ENCODE measurements around the gene WTIP. TPM values are rescaled to one million over a fixed set of nuclear protein-coding genes. Genes with fewer than 3 reads are reported as not detected.

The WTIP gene
- total RNA-seq, 2 donors from 2014 or later, result 0.08 to 0.10 TPM

DNA sequence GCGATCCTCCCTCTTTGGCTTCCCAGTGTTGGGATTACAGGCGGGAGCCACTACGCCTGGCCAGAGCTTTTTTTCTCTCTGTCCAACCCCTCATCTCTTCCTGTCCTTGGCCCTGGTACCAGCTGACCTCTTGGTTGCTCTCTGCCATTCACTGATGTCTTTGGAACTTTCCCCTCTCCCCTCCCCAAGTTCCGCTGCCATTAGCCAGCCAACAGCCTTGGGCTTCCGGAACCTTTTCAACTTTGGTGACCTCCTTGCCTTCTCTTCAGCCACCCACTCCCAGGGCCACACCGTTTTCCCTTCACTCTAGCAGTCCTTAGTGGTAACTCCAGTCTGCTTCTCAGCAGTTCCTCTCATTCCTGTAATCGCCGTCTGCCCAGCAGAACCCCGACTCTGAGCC, 4.3 kb downstream of the WTIP start:
- Mint-ChIP-seq H3K36me3 (ENCODE audit: low read depth) (peaks cover 10% of the 10 kb centered on the region), H3K4me1 (peaks cover 6% of the 10 kb centered on the region), H3K4me3 (no peak overlapping the region), H3K27me3 (peaks cover 46% of the 10 kb centered on the region), H3K27ac (no peak overlapping the region)
- DNase-seq (no peak), ATAC-seq (no peak)
- no peaks in the 10 kb centered on the region for H3K9me3 ChIP-seq (ENCODE audit: control insufficient read depth, low read length, poor library complexity, severe bottlenecking)

DNA sequence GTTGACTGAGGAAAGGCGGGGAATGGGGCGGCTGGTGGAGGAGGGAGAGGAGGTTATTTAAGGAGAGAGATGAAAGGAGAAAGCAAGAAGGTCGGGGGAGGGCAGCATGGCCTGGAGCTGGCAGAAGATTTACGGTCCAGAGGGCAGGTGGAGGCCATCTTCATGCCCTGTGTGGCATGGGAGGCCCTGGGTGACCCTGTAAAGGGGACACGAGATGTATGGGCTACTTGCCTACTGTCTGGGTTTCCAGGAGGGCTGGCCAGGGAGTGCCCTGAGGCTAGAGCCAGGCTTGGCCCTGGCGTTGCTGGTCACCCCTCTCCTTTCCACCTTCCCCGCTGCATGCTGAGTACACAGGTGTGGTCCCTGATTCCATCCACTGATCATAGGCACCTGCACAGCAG, 6.1 kb downstream of the WTIP start:
- Mint-ChIP-seq H3K4me1 (peaks cover 6% of the 10 kb centered on the region), H3K36me3 (ENCODE audit: low read depth) (peaks cover 10% of the 10 kb centered on the region), H3K27ac (no peak overlapping the region), H3K4me3 (no peak overlapping the region), H3K27me3 (peaks cover 45% of the 10 kb centered on the region)
- DNase-seq (no peak), ATAC-seq (no peak)
- H3K9me3 ChIP-seq (ENCODE audit: control insufficient read depth, low read length, poor library complexity, severe bottlenecking), result no peaks in the 10 kb centered on the region

DNA sequence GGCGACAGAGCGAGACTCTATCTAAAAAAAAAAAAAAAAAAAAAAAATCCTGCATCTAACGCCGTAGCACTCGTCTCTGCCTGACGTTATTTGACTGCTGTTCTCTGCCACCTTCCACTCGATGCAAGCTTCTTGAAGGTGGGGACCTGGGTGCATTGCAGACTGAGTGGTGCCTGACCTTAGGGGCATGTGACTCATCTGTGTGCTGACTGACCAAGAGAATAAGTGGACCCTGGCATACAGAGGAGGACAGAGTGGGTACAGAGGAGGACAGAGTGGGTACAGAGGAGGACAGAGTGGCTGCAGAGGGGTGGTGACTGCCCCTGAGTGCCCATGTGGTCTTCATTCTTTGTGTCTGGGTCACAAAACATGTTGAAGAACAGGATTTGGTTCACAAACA, 7.6 kb downstream of the WTIP start:
- Mint-ChIP-seq H3K36me3 (ENCODE audit: low read depth) (peaks cover 4% of the 10 kb centered on the region), H3K4me1 (peaks cover 2% of the 10 kb centered on the region), H3K27ac (no peak overlapping the region), H3K27me3 (peaks cover 31% of the 10 kb centered on the region), H3K4me3 (no peak overlapping the region)
- no peak for DNase-seq
- H3K9me3 ChIP-seq (ENCODE audit: control insufficient read depth, low read length, poor library complexity, severe bottlenecking), result no peaks in the 10 kb centered on the region
- ATAC-seq, result no peak

DNA sequence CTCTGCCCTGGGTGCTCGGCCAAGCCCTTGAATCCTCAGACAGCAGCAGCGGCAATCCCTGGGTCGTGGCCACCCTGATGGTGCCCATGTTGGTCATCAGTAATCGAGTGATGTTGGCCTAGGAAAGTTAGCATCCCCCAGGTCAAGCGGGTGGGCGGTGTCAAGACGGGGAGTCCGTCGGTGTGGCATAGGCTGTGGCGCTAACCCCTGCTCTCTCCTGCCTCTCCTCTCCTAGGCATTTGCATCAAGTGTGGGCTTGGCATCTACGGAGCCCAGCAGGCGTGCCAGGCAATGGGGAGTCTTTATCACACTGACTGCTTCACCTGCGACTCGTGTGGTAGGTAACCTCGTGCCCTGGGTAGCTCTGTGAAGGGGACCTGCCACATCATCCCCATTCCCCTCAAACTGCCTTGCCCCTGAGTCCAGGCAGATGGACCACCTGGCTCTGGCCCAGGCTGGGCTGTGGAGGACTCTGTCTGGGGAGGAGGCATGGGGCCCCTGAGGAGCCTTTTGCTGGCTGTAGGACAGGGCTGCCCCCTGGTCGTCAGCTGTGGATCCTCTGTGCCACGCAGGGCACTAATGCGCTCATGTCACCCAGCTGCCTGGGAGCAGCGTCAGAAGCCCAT, 8.7 kb downstream of the WTIP start:
- Mint-ChIP-seq H3K4me3 (no peak overlapping the region), H3K4me1 (peaks cover 2% of the 10 kb centered on the region), H3K27me3 (peaks cover 27% of the 10 kb centered on the region), H3K36me3 (ENCODE audit: low read depth) (peaks cover 3% of the 10 kb centered on the region), H3K27ac (no peak overlapping the region)
- no peak for DNase-seq
- ATAC-seq, result no peak
- no peaks in the 10 kb centered on the region for H3K9me3 ChIP-seq (ENCODE audit: control insufficient read depth, low read length, poor library complexity, severe bottlenecking)

DNA sequence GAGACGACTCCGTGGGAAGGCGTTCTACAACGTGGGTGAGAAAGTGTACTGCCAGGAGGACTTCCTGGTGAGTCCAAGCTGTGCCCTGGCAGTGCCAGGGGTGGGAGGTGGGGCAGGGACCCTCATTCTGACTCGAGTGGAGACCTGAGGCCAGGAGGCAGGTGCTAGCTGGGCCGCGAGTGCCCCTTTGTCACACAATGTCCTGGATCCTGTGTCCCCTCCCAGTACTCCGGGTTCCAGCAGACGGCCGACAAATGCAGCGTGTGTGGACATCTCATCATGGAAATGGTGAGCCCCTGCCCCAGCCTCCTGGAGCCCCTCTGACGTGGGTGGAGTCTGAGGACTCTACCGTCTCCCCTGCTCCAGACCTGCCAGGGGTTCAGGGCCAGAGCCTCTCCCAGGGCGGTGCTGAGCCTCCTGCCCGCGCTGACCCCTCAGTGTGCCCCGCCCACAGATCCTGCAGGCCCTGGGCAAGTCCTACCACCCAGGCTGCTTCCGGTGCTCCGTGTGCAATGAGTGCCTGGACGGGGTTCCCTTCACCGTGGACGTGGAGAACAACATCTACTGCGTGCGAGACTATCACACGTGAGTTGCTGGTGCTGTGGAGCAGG, 11.6 kb downstream of the WTIP start:
- DNase-seq (no peak), ATAC-seq (no peak)

DNA sequence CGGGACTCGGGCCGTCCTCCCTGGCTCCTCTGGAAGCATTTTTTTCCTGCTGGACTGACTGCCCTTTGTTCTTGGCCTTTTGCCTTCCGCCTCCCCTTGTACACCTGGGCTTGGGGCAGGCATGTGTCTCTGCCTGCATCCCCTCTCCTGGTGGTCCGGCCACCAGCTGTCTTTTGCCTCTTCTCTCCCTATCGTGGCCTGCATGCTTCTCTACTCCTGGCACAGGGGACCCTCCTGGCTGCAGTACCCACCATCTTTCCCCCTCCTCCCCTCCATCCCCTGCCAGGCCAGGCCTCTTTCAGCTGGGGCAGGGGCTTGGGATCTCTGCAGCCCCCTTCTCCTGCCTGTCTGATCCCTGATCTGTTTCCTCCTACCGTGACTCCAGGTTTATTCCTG, 12.1 kb downstream of the WTIP start:
- Mint-ChIP-seq H3K4me1 (peaks cover 3% of the 10 kb centered on the region), H3K27me3 (peaks cover 3% of the 10 kb centered on the region), H3K27ac (no peak overlapping the region), H3K36me3 (ENCODE audit: low read depth) (no peaks in the 10 kb centered on the region), H3K4me3 (no peak overlapping the region)
- no peaks in the 10 kb centered on the region for H3K9me3 ChIP-seq (ENCODE audit: control insufficient read depth, low read length, poor library complexity, severe bottlenecking)
- ATAC-seq, result no peak
- DNase-seq, result no peak

More for the DNA sequence above, 11.6 kb downstream of the WTIP start:
- no peaks in the 10 kb centered on the region for H3K4me1 Mint-ChIP-seq
- H3K27ac Mint-ChIP-seq, result no peak overlapping the region
- H3K27me3 Mint-ChIP-seq, result peaks cover 1% of the 10 kb centered on the region
- H3K4me3 Mint-ChIP-seq, result no peak overlapping the region
- no peaks in the 10 kb centered on the region for H3K9me3 ChIP-seq (ENCODE audit: control insufficient read depth, low read length, poor library complexity, severe bottlenecking)
- no peaks in the 10 kb centered on the region for H3K36me3 Mint-ChIP-seq (ENCODE audit: low read depth)

DNA sequence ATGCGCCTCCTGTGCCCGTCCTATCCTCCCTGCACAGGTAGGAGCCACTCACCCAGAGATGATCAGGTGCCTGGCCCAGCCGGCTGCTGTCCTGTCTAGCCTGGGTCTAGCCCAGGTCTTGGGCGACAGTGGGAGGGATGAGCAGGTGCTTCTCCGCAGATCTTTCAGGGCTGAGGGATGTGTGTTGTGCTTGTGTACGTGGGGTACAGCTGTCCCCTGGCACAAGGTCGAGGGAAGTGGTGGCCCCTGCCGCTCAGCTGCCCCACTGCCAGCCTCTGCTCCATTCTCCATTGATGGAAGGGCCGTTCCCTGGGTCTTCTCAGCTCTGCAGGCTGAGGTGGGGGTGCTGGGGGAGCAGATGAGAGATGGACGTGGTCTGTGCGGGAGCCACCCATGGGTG, 13.0 kb downstream of the WTIP start:
- Mint-ChIP-seq H3K4me3 (no peak overlapping the region), H3K27me3 (peaks cover 5% of the 10 kb centered on the region), H3K36me3 (ENCODE audit: low read depth) (no peaks in the 10 kb centered on the region), H3K27ac (no peak overlapping the region), H3K4me1 (peaks cover 3% of the 10 kb centered on the region)
- DNase-seq (no peak), ATAC-seq (no peak)
- no peaks in the 10 kb centered on the region for H3K9me3 ChIP-seq (ENCODE audit: control insufficient read depth, low read length, poor library complexity, severe bottlenecking)

DNA sequence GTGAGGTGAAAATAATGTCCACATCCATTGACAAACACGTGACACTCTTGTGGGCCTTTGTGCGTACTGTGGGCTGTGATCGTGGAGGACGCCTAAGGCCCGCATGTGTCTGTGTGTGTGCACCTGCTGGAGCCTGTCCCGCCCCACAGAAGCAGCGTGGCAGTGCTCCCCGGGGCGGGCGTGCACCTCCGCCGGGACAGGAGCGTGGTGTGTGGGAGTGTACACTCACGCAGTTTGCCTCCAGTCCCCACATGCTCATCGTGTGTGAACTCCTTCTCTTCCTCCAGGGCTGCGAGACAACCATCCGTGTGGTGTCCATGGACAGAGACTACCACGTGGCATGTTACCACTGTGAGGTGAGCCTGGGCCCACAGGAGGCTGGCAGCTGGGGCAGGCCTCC, 13.9 kb downstream of the WTIP start:
- Mint-ChIP-seq H3K27me3 (peaks cover 5% of the 10 kb centered on the region), H3K27ac (no peak overlapping the region), H3K4me1 (peaks cover 4% of the 10 kb centered on the region), H3K4me3 (no peak overlapping the region), H3K36me3 (ENCODE audit: low read depth) (no peaks in the 10 kb centered on the region)
- no peaks in the 10 kb centered on the region for H3K9me3 ChIP-seq (ENCODE audit: control insufficient read depth, low read length, poor library complexity, severe bottlenecking)
- no peak for DNase-seq
- no peak for ATAC-seq

DNA sequence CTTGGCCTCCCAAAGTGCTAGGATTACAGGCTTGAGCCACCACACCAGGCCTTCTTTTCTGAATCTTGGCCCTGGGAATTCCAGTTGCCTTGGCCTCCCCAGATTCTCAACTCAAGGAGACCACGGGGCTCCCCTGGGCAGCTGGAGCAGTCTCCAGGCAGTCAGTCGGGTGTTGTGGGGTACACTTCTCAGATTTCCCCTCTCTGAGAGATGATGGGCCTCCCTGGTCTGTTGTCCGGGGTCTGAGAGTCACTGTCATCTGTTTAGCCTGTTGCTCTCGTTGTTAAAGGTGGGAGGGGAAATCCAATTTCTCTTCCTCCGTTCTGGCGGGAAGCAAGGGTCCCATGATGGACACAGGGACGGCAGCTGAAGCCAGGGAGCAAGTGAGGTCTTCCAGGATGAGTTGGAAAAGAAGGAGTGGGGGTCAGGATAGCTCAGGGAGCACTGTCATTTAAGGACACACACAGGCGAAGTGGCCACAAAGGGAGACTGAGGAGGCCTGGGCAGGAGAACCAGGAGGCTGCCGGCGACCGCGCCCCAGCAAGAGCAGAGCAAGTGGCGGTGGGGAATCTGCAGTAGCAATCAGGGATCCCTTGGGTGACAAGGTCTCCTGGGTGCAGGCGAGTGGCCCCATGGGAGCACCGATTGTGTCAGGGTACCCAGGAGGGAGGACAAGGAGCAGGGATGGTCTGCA, 15.7 kb downstream of the WTIP start:
- H3K9me3 ChIP-seq (ENCODE audit: control insufficient read depth, low read length, poor library complexity, severe bottlenecking), result no peaks in the 10 kb centered on the region
- no peak for DNase-seq
- peaks cover 5% of the 10 kb centered on the region for H3K27me3 Mint-ChIP-seq

DNA sequence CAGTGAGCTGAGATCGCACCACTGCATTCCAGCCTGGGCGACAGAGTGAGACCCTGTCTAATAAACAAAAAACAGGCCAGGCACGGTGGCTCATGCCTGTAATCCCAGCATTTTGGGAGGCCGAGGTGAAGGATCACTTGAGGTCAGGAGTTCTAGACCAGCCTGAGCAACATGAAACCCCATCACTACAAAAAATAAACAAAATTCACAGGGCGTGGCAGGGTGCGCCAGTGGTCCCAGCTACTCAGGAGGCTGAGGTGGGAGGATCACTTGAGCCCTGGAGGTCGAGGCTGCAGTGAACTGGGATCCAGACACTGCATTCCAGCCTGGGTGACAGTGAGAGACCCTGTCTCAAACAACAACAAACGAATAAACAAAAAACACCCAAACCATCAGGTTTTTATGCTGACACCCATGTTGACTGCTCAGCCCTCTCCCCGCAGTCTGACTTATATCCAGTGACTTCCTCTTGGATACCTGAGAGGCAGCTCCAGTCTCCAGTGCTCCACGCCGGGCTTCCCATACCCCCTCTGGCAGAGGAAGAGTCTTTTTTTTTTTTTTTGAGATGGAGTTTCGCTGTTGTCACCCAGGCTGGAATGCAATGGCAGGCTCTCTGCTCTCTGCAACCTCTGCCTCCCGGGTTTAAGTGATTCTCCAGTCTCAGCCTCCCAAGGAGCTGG, 17.7 kb downstream of the WTIP start:
- Mint-ChIP-seq H3K4me1 (peaks cover 12% of the 10 kb centered on the region), H3K27ac (no peak overlapping the region)

More for the DNA sequence above, 15.7 kb downstream of the WTIP start:
- H3K4me3 Mint-ChIP-seq, result no peak overlapping the region
- no peak for ATAC-seq
- no peak overlapping the region for H3K27ac Mint-ChIP-seq
- H3K36me3 Mint-ChIP-seq (ENCODE audit: low read depth), result no peaks in the 10 kb centered on the region
- H3K4me1 Mint-ChIP-seq, result peaks cover 7% of the 10 kb centered on the region

DNA sequence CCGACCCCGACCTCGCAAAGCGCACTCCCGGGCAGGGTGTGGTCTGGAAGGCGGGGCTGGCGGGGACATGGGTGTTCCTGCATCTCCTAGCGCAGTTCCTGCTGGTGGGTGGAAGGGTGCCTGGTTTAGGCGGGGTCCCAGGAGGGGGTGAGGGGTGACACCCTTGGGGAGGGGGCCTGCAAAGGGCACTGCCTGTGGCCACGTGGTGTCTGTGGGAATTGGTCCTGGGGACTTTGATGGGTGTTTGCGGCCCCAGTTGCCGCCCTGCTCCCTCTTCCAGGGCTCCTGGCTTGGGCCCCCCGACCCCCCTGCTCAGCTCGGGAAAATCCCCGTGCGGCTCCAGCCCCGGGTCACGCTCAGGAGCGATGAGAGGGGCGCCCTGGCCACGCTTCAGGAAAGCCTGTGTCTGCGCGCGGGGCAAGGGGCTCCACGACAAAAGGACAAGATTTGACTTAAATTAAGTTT, 19.1 kb downstream of the WTIP start:
- H3K27me3 Mint-ChIP-seq, result peaks cover 19% of the 10 kb centered on the region

More for the DNA sequence above, 17.7 kb downstream of the WTIP start:
- no peaks in the 10 kb centered on the region for H3K9me3 ChIP-seq (ENCODE audit: control insufficient read depth, low read length, poor library complexity, severe bottlenecking)
- Mint-ChIP-seq H3K27me3 (peaks cover 19% of the 10 kb centered on the region), H3K4me3 (no peak overlapping the region), H3K36me3 (ENCODE audit: low read depth) (no peaks in the 10 kb centered on the region)
- no peak for ATAC-seq
- DNase-seq, result no peak

DNA sequence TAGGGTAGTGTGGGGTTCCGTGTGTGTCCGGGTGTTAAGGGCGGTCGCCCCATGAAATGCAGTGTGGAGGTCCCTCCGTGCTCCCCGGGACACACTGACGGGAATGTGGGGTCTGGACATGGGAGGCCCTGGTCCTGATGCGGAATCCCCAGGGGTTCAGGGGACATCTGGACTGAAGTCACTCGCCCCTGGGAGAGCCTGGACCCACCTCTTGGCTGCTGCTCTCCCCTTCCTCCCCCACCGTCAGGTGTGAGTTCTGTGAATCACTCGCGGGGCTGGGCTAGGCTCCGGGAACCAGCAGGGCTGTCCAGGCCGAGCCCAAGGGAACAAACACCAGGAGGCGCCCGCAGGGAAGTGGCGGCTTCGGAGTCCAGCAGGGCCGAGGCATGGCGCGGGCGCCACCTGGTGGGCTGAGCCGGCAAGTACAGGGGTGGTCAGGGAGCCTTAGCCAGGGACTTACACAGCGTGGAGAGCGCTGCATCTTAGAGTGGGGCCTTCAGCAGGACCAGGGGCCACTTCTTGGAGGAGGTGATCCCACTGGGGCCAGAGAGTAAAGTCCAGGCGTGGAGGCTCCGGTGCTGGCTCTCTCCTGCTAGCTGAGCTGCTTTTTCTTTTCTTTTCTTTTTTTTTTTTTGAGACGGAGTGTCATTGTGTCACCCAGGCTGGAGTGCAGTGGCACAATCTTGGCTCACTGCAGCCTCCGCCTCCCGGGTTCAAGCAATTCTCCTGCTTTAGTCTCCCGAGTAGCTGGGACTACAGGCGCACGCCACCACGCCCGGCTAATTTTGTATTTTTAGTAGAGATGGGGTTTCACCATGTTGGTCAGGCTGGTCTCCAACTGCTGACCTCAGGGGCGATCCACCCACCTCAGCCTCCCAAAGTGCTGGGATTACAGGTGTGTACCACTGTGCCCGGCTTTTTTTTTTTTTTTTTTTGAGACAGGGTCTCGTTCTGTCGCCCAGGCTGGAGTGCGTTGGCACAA, 20.1 kb downstream of the WTIP start:
- Mint-ChIP-seq H3K4me3 (peak overlapping the region; percentile 41), H3K36me3 (ENCODE audit: low read depth) (no peaks in the 10 kb centered on the region), H3K27me3 (peaks cover 24% of the 10 kb centered on the region), H3K27ac (peak overlapping the region; percentile 14), H3K4me1 (peaks cover 12% of the 10 kb centered on the region)
- H3K9me3 ChIP-seq (ENCODE audit: control insufficient read depth, low read length, poor library complexity, severe bottlenecking), result no peaks in the 10 kb centered on the region
- DNase-seq (peak; percentile 71 to 88 (median 72)), ATAC-seq (peak; percentile 68)

More for the DNA sequence above, 19.1 kb downstream of the WTIP start:
- no peak overlapping the region for H3K4me3 Mint-ChIP-seq
- no peak for DNase-seq
- no peak overlapping the region for H3K27ac Mint-ChIP-seq
- no peaks in the 10 kb centered on the region for H3K9me3 ChIP-seq (ENCODE audit: control insufficient read depth, low read length, poor library complexity, severe bottlenecking)
- peak; percentile 25 for ATAC-seq
- peaks cover 12% of the 10 kb centered on the region for H3K4me1 Mint-ChIP-seq
- no peaks in the 10 kb centered on the region for H3K36me3 Mint-ChIP-seq (ENCODE audit: low read depth)

Measured in T-helper 17 cell (primary cell).